Keratinocyte (primary cell): ENCODE results near the gene SLC44A5. TPM values are rescaled to one million over a fixed set of nuclear protein-coding genes. Genes with fewer than 3 reads are reported as not detected.
"Not testable (repeated sequence)": the region's sequence is repeated elsewhere in the genome, so short reads cannot be mapped to it uniquely, and the experiment has no call there.

Experiments
- DNase-seq: peaks from one replicate; pipeline ENCODE4 v3.0.0-alpha.2; 2011; ENCODE audit warnings: low read depth, missing footprints, low spot score
- FAIRE-seq: peaks from 2 replicates; lab custom pipeline; 2011; peaks lifted over from hg19 to GRCh38; lab: Jason Lieb, UNC
- H2AFZ ChIP-seq: 2 replicates; pipeline ENCODE4 v1.6.0; 2012; ENCODE audit warnings: low read length, control low read depth, inconsistent platforms; ENCODE audit not compliant: control insufficient read depth
- H3K27ac ChIP-seq: 2 replicates; pipeline ENCODE4 v1.5.1; 2011; ENCODE audit warnings: low read length; ENCODE audit not compliant: control insufficient read depth, insufficient read depth
- H3K27me3 ChIP-seq: 3 replicates; pipeline ENCODE4 v1.6.0; 2011; ENCODE audit warnings: low read length; ENCODE audit not compliant: control insufficient read depth, insufficient read depth; ENCODE audit errors: extremely low read depth
- H3K36me3 ChIP-seq, 2 experiments: 2 replicates in 1 of 2; 3 replicates in 1 of 2; pipeline ENCODE4 v1.5.1; 2011; ENCODE audit warnings: low read length in 2 of 2, mild to moderate bottlenecking in 1 of 2; ENCODE audit not compliant: control insufficient read depth in 2 of 2, insufficient read depth in 2 of 2; ENCODE audit errors: extremely low read depth in 1 of 2
- H3K4me1 ChIP-seq: 3 replicates; pipeline ENCODE4 v1.5.1; 2011; ENCODE audit warnings: low read length; ENCODE audit not compliant: control insufficient read depth, insufficient read depth; ENCODE audit errors: extremely low read depth
- H3K4me2 ChIP-seq: 3 replicates; pipeline ENCODE4 v1.6.0; 2011; ENCODE audit warnings: low read depth, low read length; ENCODE audit not compliant: control insufficient read depth, insufficient read depth; ENCODE audit errors: extremely low read depth
- H3K4me3 ChIP-seq, 3 experiments: fragments of 200-600 bp in 1 of 3; sonication (generic) in 1 of 3; 2 replicates in 2 of 3; 3 replicates in 1 of 3; pipeline ENCODE4 v1.5.1; 2011 to 2016; ENCODE audit warnings: low read length in 3 of 3, mild to moderate bottlenecking in 3 of 3, control low read depth in 2 of 3, inconsistent platforms in 1 of 3, low read depth in 1 of 3, mixed read lengths in 1 of 3, mixed run types in 1 of 3, moderate library complexity in 1 of 3; ENCODE audit not compliant: control insufficient read depth in 2 of 3, insufficient read depth in 2 of 3; ENCODE audit errors: extremely low read depth in 1 of 3
- H3K79me2 ChIP-seq: 2 replicates; pipeline ENCODE4 v1.6.0; 2012; ENCODE audit warnings: low read length; ENCODE audit not compliant: control insufficient read depth, insufficient read depth
- H3K9ac ChIP-seq: 3 replicates; pipeline ENCODE4 v1.6.0; 2011; ENCODE audit warnings: low read length; ENCODE audit not compliant: control insufficient read depth, insufficient read depth; ENCODE audit errors: extremely low read depth
- H3K9me1 ChIP-seq: 3 replicates; pipeline ENCODE4 v1.6.0; 2011; ENCODE audit warnings: low read length; ENCODE audit not compliant: control insufficient read depth, insufficient read depth; ENCODE audit errors: extremely low read depth
- H3K9me3 ChIP-seq: 2 replicates; pipeline ENCODE4 v1.5.1; 2012; ENCODE audit warnings: low read depth, low read length; ENCODE audit not compliant: control insufficient read depth
- H4K20me1 ChIP-seq: 3 replicates; pipeline ENCODE4 v1.6.0; 2011; ENCODE audit warnings: low read length; ENCODE audit not compliant: control insufficient read depth, insufficient read depth; ENCODE audit errors: extremely low read depth
- EZH2 ChIP-seq: IDR thresholded peaks from one replicate; pipeline ENCODE4 v1.6.1; 2012; ENCODE audit warnings: inconsistent platforms, mild to moderate bottlenecking, low read length, moderate library complexity
- dilution Hi-C: fragments of 300-500 bp; cut with MboI; formaldehyde crosslinking; loops from one replicate; pipeline ENCODE4 v1.7.0; 2020; ENCODE audit warnings: low sequenced_read_pairs; ENCODE audit not compliant: extremely low pct_ligation_motif_present
- polyA minus RNA-seq, 3 experiments: library from RNA; depleted of rRNA, polyadenylated mRNA; stranded (reverse); fragments of >200 nt; gene quantifications; 1 replicate in 1 of 3; 2 replicates in 1 of 3; 3 replicates in 1 of 3; pipeline ENCODE4 v1.2.3, GENCODE V29; 2011
- polyA plus RNA-seq, 5 experiments: library from polyadenylated mRNA; depleted of rRNA in 3 of 5; stranded (reverse) in 3 of 5; stranded (forward) in 1 of 5; unstranded in 1 of 5; fragments of >200 nt; gene quantifications; 1 replicate in 1 of 5; 2 replicates in 3 of 5; 3 replicates in 1 of 5; pipeline versions ENCODE4 v1.2.1 to v1.2.3, GENCODE V29; 2011 to 2012; ENCODE audit warnings: missing spikeins in 2 of 5, low read depth in 1 of 5, low replicate concordance in 1 of 5
- TF ChIP-seq, protein P1 (sequence below), 3 experiments: IDR thresholded peaks in 1 of 3; conservative IDR thresholded peaks in 1 of 3; optimal IDR thresholded peaks in 1 of 3; 2 replicates in 2 of 3; 3 replicates in 1 of 3; pipeline versions ENCODE3 to v1.5.1; 2011; ENCODE audit warnings: low read length in 3 of 3, mild to moderate bottlenecking in 3 of 3, moderate library complexity in 2 of 3, control low read depth in 1 of 3, inconsistent platforms in 1 of 3; ENCODE audit not compliant: insufficient read depth in 2 of 3; ENCODE audit errors: extremely low read depth in 1 of 3

SLC44A5 gene
- polyA plus RNA-seq, result 0.31 to 0.72 TPM (median 0.49 TPM) in 3 replicates
- 0.79 TPM for polyA plus RNA-seq (2011; ENCODE audit: low read depth)
- 0.14 and 0.34 TPM in 2 replicates for polyA plus RNA-seq (2011; cell fraction: cytosol; rRNA removed)
- 0.93 and 1.2 TPM in 2 replicates for polyA plus RNA-seq (2011; cell fraction: nucleus; rRNA removed)
- 0.16 and 1.9 TPM in 2 replicates for polyA plus RNA-seq (2012; ENCODE audit: low replicate concordance)
- polyA minus RNA-seq, result 0.53 to 0.61 TPM in 2 of 3 replicates, not detected in the other
- polyA minus RNA-seq (2011; cell fraction: cytosol; rRNA and poly(A)+ RNA removed), result not detected
- polyA minus RNA-seq (2011; cell fraction: nucleus; rRNA and poly(A)+ RNA removed), result 0.42 and 1.4 TPM in 2 replicates

DNA sequence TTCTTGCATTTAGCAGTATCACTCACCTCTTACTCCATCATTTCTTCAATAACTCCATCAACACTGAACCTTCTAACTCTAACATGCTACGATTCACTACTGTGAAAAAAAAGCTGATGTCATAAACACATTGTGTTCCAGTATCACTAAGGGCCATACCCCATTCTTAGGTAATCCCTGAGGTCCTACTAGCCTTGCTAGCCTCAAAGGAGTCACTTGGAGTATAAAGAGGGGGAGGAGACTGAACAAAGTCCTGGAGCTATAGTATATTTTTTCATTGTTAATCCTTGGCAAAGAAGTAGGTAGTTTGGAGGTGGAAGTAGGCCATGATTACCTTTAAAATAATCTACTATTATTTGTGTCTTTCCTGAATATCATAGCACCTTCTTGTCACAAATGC is at the start of gene SLC44A5:
SLC44A5 (minus strand) TSS at position 101 of the 400 bp plus-strand sequence. CDS start 69,667 bp downstream, outside the sequence.
- H3K4me2 ChIP-seq, result no peak within 1 kb of the TSS
- FAIRE-seq (no peak), DNase-seq (no peak)
- H4K20me1 ChIP-seq, result no peaks in the 10 kb centered on the region
- H3K9me3 ChIP-seq, result no peaks in the 10 kb centered on the region
- dilution Hi-C loops, result no loop called here
- no peaks in the 10 kb centered on the region for H3K4me1 ChIP-seq
- peaks cover 24% of the 10 kb centered on the region for H3K27me3 ChIP-seq
- no peak within 1 kb of the TSS for H3K4me3 ChIP-seq
- no peak for TF ChIP-seq EZH2
- TF ChIP-seq, protein P1, sequence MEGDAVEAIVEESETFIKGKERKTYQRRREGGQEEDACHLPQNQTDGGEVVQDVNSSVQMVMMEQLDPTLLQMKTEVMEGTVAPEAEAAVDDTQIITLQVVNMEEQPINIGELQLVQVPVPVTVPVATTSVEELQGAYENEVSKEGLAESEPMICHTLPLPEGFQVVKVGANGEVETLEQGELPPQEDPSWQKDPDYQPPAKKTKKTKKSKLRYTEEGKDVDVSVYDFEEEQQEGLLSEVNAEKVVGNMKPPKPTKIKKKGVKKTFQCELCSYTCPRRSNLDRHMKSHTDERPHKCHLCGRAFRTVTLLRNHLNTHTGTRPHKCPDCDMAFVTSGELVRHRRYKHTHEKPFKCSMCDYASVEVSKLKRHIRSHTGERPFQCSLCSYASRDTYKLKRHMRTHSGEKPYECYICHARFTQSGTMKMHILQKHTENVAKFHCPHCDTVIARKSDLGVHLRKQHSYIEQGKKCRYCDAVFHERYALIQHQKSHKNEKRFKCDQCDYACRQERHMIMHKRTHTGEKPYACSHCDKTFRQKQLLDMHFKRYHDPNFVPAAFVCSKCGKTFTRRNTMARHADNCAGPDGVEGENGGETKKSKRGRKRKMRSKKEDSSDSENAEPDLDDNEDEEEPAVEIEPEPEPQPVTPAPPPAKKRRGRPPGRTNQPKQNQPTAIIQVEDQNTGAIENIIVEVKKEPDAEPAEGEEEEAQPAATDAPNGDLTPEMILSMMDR (optimal IDR thresholded peaks at IDR 0.05 in 1 of 3, IDR thresholded peaks at IDR 0.05 in 1 of 3, conservative IDR thresholded peaks at IDR 0.05 in 1 of 3; ENCODE audit: extremely low read depth in 1 of 3, insufficient read depth in 2 of 3, low read length in 3 of 3), result no peak
- no peak within 1 kb of the TSS for H3K9ac ChIP-seq
- no peaks in the 10 kb centered on the region for H3K9me1 ChIP-seq
- no peaks in the 10 kb centered on the region for H3K36me3 ChIP-seq
- H3K27ac ChIP-seq, result no peak within 1 kb of the TSS
- H2AFZ ChIP-seq, result no peak within 1 kb of the TSS
- H3K79me2 ChIP-seq, result no peaks in the 10 kb centered on the region

- Histone ChIP-seq H3K36me3 (no peaks in the 10 kb centered on the region), H2AFZ (no peak overlapping the region), H3K9me3 (no peaks in the 10 kb centered on the region), H3K27ac (no peak overlapping the region), H3K9me1 (no peaks in the 10 kb centered on the region), H3K4me2 (no peak overlapping the region), H3K4me3 (no peak overlapping the region), H3K27me3 (no peaks in the 10 kb centered on the region), H3K9ac (no peak overlapping the region), H3K79me2 (no peaks in the 10 kb centered on the region), H3K4me1 (no peaks in the 10 kb centered on the region), H4K20me1 (no peaks in the 10 kb centered on the region)
- DNase-seq (no peak), FAIRE-seq (no peak)
- TF ChIP-seq EZH2, result no peak
- TF ChIP-seq, protein P1 (optimal IDR thresholded peaks at IDR 0.05 in 1 of 3, IDR thresholded peaks at IDR 0.05 in 1 of 3, conservative IDR thresholded peaks at IDR 0.05 in 1 of 3; ENCODE audit: extremely low read depth in 1 of 3, insufficient read depth in 2 of 3, low read length in 3 of 3), result no peak
- dilution Hi-C loops, result no loop called here
Observed at GRCh38 chr1:75655931-75656330, 45.0 kb upstream of the SLC44A5 start.

- H3K27me3 ChIP-seq, FAIRE-seq, dilution Hi-C loops: not testable (repeated sequence)
Observed at GRCh38 chr1:75647183-75647582, 36.3 kb upstream of the SLC44A5 start.

GRCh38 chr1:75645153-75645552 is 34.2 kb upstream of the SLC44A5 start:
- H3K4me1 ChIP-seq, H3K36me3 ChIP-seq, H3K4me2 ChIP-seq, H2AFZ ChIP-seq, dilution Hi-C loops, H4K20me1 ChIP-seq, H3K27me3 ChIP-seq, H3K9me3 ChIP-seq, H3K9ac ChIP-seq, H3K27ac ChIP-seq, H3K79me2 ChIP-seq, H3K9me1 ChIP-seq, DNase-seq, H3K4me3 ChIP-seq, FAIRE-seq: not testable (repeated sequence)

More at GRCh38 chr1:75647183-75647582, 36.3 kb upstream of the SLC44A5 start:
- H3K79me2 ChIP-seq, H3K4me2 ChIP-seq, H3K9me3 ChIP-seq, H4K20me1 ChIP-seq, DNase-seq, H3K36me3 ChIP-seq, H3K4me3 ChIP-seq, H3K27ac ChIP-seq, H2AFZ ChIP-seq, H3K9ac ChIP-seq, H3K9me1 ChIP-seq, H3K4me1 ChIP-seq: not testable (repeated sequence)
